Measurements from ENCODE around the gene TP73. TPM values are rescaled to one million over a fixed set of nuclear protein-coding genes. Genes with fewer than 3 reads are reported as not detected.

TP73 gene
- total RNA-seq: 1.5 TPM

GRCh38 chr1:3651930-3652547, at the start of gene TP73:
TP73 (plus strand) TSS chr1:3652516; CDS start chr1:3682366, 29,850 bp downstream.

DNA sequence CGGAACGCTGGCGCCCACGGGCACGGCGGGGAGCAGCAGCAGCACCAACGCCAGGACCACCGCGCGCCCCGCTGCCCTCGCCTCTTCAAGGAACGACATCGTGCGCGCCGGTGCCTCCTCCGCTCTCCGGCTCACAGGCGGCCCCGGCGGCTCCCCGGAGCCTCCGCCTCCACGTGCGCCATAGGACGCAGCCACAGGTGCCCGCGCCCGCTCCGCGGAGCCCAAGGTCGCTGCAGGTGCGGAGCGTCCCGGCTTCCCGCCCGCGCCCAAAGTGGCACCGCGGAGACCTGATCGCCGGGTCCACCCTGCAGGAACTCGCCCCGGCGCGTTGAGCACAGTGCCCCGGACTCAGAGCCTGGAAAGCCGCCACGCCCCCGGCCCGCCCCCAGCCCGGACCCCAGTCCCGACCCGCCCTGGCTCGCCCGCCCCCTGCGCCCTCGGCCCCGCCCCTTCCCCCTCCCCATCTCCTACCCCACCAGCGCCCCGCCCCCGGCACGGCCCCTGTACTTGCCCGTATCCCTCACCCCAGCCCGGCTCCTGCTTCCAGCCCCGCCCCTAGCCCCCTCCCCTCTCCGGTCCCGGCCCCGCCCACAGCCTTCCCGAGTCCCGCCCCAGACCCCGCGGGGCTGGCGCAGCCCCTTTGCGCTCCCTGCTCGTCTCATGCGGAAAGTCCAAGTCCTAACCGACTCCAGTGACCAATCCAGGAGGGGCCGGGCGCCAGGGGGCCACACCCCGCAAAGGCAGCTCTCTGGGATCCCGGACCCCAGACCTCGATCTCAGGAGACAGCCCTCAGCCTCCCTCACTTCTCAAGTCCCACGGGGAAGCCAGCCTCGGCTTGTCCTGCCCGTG, 40.9 kb upstream of the TP73 start, which contains the start of gene MEGF6:
Gene MEGF6, minus strand, starts transcription at position 339 of the 850 bp plus-strand sequence. Its CDS starts 240 bp downstream, at position 99.

DNA sequence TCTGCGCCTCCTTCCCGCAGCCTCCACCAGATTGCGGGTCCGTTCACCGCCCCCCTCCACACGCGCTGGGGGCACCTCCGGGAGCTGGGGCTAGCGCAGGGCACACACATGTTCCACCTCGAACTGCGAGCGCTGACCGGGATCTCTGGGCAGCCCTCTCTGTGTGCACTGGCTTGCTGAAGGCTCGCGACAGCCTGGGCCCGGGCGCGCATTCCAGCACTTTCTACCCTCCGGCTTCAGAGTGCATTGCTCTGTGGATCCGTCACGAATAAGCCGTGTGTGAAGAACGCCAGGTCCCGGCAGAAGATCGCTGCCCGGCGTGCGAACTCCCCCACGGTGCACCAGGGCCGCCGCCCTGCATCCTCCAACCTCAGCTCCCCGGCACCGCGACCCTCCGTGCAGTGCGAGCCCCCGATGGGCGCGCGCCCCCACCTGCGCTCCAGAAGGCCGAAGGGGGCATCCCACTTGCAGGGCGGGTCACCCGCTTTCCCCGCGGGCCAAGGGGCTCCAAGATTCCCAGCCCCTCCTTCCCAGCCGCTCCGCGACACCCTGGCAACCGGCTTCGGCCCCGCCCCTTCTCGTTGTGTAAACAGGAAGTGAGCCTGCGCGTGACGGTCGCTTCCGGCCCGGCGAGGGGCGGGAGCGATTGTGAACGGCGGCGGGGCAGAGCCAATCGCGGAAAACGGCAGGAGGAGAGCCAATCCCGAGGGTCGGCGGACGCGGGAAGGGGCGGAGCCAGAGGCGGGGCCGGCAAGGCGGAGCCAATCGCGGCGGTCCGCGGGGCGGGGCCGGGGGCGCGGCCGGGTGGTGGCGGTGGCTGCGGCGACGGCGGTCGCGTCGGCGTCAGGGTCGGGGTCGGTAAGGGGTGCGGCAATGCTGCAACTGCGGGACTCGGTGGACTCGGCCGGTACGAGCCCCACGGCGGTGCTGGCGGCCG, 27.8 kb upstream of the TP73 start, which contains the start of gene TPRG1L:
Gene TPRG1L, plus strand, starts transcription at position 816 of the 937 bp plus-strand sequence. Its CDS starts 58 bp downstream, at position 874.

DNA sequence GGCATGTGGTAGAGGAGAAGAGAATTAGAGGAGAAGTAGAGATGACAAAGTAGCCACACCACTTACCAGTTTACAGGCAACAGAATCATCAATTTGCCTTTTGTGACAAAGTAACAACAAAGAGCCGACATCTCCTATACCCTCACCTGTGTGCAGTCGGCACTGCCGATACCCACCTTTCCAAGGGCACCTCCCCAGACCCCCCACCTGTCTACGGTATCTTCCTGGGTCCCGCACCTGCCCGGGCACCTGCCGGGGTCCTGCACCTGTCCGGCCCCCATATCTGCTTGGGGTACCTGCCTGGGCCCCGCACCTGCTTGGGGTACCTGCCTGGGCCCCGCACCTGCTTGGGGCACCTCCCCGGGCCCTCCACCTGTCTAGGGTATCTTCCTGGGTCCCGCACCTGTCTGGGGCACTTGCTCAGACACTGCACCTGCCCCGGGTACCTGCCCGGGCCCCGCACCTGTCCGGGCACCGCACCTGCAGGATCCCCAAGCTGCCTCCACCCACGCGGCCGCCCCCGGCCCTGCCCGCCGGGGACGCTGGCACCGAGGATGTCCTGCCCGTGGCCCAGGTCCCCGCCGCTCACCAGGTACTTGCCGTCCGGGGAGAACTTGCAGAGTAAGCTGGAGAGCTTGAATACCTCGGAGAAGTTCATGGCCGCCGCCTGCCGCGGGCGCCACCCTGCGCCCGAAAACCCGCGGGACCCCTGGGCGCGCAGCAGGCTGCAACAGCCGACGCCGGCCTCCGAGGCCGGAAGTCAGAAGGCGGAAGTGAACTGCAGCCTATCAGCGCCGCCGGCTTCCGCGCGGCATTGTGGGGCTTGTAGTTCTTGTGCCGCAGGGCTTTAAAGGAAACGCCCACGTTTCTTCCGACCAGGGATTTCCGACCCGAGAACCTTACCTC, 2.7 kb upstream of the TP73 start, which contains the start of gene WRAP73:
Gene WRAP73, minus strand, starts transcription at position 762 of the 906 bp plus-strand sequence. Its CDS starts 104 bp downstream, at position 658.

DNA sequence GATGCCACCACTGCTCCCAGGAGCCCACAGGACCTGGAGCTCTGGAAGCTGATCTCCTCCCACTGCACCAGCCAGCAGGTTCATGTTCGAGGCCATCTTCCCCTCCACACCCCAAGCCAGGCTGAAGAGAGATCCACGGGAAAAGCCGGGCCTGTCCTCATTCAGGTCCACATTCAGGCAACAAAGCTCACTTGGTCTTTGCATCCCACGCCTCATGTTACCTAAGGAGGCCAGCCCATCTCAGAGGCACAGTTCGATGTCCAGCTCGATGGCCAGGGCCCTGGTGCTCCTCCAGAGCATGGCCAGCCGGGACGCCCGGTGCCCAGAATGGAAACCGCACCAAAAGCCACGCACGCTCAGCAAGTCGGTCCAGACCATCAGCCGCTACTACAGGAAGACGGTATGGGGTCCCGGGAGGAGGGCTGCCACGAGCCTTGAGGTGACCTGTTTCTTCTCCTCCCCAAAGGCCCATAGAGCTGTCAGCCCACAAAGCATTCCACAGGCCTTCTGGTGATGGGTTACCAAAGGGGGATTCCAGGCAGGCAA, 100.2 kb downstream of the TP73 start, which contains the start of gene CCDC27:
Gene CCDC27, plus strand, starts transcription at position 51 of the 546 bp plus-strand sequence. Its CDS starts 32 bp downstream, at position 83.

GRCh38 chr1:3772715-3773571, 120.6 kb downstream of the TP73 start, which contains the start of gene SMIM1:
SMIM1 (plus strand) TSS chr1:3772749; CDS start chr1:3775374, 2,625 bp downstream.

Other genes starting within 250 kb of the TP73 start
- 2.3 TPM for gene ARHGEF16, start 197.9 kb upstream of the TP73 start, total RNA-seq
- 32.8 TPM for gene MEGF6, start 41.0 kb upstream of the TP73 start, total RNA-seq
- gene TPRG1L, start 27.5 kb upstream of the TP73 start, total RNA-seq: 32.6 TPM
- 26.2 TPM for gene WRAP73, start 2.4 kb upstream of the TP73 start, total RNA-seq
- not detected for gene CCDC27, start 99.9 kb downstream of the TP73 start, total RNA-seq
- 2.1 TPM for gene SMIM1, start 120.2 kb downstream of the TP73 start, total RNA-seq
- 44.5 TPM for gene LRRC47, start 144.0 kb downstream of the TP73 start, total RNA-seq
- gene CEP104, start 204.7 kb downstream of the TP73 start, total RNA-seq: 47.6 TPM
- 11.7 TPM for gene DFFB, start 205.0 kb downstream of the TP73 start, total RNA-seq
- 25.2 TPM for gene C1orf174, start 247.8 kb downstream of the TP73 start, total RNA-seq